Transverse colon (tissue), 4 donors: ENCODE results near the gene SP100. TPM values are rescaled to one million over a fixed set of nuclear protein-coding genes. Genes with fewer than 3 reads are reported as not detected.

Source experiments
- DNase-seq: peaks from one replicate; pipeline ENCODE4 v3.0.0-alpha.2; 2019
- H3K27ac ChIP-seq, 4 donors: fragments of 200-600 bp; sonication (generic); 2 replicates each; pipeline ENCODE4 v1.5.1; 2016 to 2018; ENCODE audit warnings: inconsistent platforms in 4 of 4
- H3K27me3 ChIP-seq: fragments of 200-600 bp; sonication (generic); 2 replicates; pipeline ENCODE4 v1.5.1; 2017; ENCODE audit warnings: inconsistent platforms
- H3K36me3 ChIP-seq, 4 donors: fragments of 200-600 bp; sonication (generic); 2 replicates each; pipeline ENCODE4 v1.5.1; 2017 to 2019; ENCODE audit warnings: inconsistent platforms in 4 of 4
- H3K4me1 ChIP-seq, 4 donors: fragments of 200-600 bp; sonication (generic); 2 replicates each; pipeline ENCODE4 v1.5.1; 2017 to 2020; ENCODE audit warnings: inconsistent platforms in 4 of 4
- H3K4me3 ChIP-seq, 4 donors: fragments of 200-600 bp; sonication (generic); 1 replicate in 1 of 4; 2 replicates in 3 of 4; pipeline versions ENCODE4 v1.5.1 to v1.6.1; 2017 to 2019; ENCODE audit warnings: inconsistent platforms in 4 of 4
- H3K9me3 ChIP-seq, 2 donors: fragments of 200-600 bp; sonication (generic); 2 replicates each; pipeline ENCODE4 v1.5.1; 2017 to 2019; ENCODE audit warnings: inconsistent platforms in 2 of 2
- CTCF ChIP-seq, 5 experiments: fragments of 200-600 bp in 3 of 5; fragments of 450-650 bp in 2 of 5; sonication (generic) in 3 of 5; IDR thresholded peaks; 1 replicate in 2 of 5; 2 replicates in 3 of 5; pipeline ENCODE4 v1.5.1; 2016 to 2017; ENCODE audit warnings: antibody characterized with exemption in 5 of 5, inconsistent platforms in 3 of 5, mild to moderate bottlenecking in 2 of 5, moderate library complexity in 1 of 5
- EP300 ChIP-seq: sonication (generic); formaldehyde crosslinking; IDR thresholded peaks from one replicate; pipeline ENCODE4 v1.6.1; 2017; ENCODE audit warnings: antibody characterized with exemption, low read depth
- POLR2A ChIP-seq: fragments of 450-650 bp; IDR thresholded peaks from one replicate; pipeline ENCODE4 v1.6.1; 2016; ENCODE audit warnings: antibody characterized with exemption, mild to moderate bottlenecking, moderate library complexity
- POLR2AphosphoS5 ChIP-seq, 3 donors: sonication (generic); formaldehyde crosslinking; IDR thresholded peaks; one replicate each; pipeline ENCODE4 v1.6.1; 2016; ENCODE audit warnings: antibody characterized with exemption in 3 of 3
- WGBS, 2 donors: methylation state at CpG; one replicate each; pipeline ENCODE4 v1.1.5; 2018; ENCODE audit warnings: low coverage in 1 of 2; 5-methylcytosine and 5-hydroxymethylcytosine counted together
- in situ Hi-C, 4 donors: fragments of 200-750 bp; cut with MboI; loops; one replicate each; pipeline versions ENCODE4 v1.15.0 to v1.15.1; 2017; ENCODE audit warnings: low sequenced_read_pairs in 3 of 4, low pct_ligation_motif_present in 1 of 4, low pct_unique_long_range_greater_than_20kb in 1 of 4
- intact Hi-C: fragments of 100-400 bp; cut with DNase I; formaldehyde crosslinking; loops from one replicate; pipeline ENCODE4 v1.15.1; 2023; ENCODE audit warnings: low total_unique reads
- total RNA-seq, 4 donors: library from RNA; depleted of rRNA; stranded (reverse); fragments of >200 nt; gene quantifications; one replicate each; pipeline ENCODE4 v1.1.0, GENCODE V29; 2016

Gene SP100
- total RNA-seq, result 100 to 1,000 TPM in 2 of 4 donors, 10 to 100 TPM in 2; 44.6 to 252 (median 99.7) TPM

- WGBS, 2 donors, result 2 to 11% methylated on average over 3 to 12 of the region's 12 CpGs
- Histone ChIP-seq H3K36me3 (no peaks in the 10 kb centered on the region), H3K9me3 (no peaks in the 10 kb centered on the region), H3K27me3 (no peaks in the 10 kb centered on the region), H3K4me1 (peaks cover 7 to 57% (median 26%) of the 10 kb centered on the region in 4 donors), H3K27ac (peak within 1 kb of the TSS; percentile 89 to 95 (median 92)), H3K4me3 (peak within 1 kb of the TSS; percentile 37 to 67 (median 52))
- TF ChIP-seq EP300 (no peak), POLR2A (peak; percentile 85), POLR2AphosphoS5 (IDR thresholded peaks at IDR 0.05) (peak; percentile 83 to 90 (median 89)), CTCF (IDR thresholded peaks at IDR 0.05) (no peak)
- peak; percentile 85 for DNase-seq
- intact Hi-C loops, result no loop called here
- in situ Hi-C loops, result no loop called here
Measured at GRCh38 chr2:230416061-230416721, at the start of gene SP100. SP100 (plus strand) TSS chr2:230416201; CDS start chr2:230416297, 96 bp downstream.

DNA sequence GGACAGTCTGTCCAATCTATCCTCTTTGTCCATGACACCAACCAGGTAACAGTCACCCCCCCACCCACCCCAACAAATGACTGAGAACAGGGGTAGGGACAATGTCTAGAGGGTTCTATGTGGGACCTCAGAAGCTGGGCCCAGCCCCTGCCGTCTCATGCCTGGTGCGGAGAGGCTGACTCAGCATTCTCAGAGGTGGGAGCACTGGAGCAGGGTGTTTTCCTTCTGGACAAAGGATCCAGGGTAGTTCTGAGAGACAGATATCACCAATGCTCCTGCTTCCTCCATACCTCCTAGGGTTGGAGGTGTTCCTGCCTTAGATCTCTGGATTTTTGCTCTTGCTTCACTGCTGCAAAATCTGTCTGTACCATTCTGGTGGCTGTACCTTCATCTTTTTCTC lies 33.9 kb upstream of the SP100 start:
- peaks cover 0 to 27% (median 0%) of the 10 kb centered on the region in 4 donors for H3K36me3 ChIP-seq
- in situ Hi-C loops, result no loop called here

GRCh38 chr2:230383453-230383852 lies 32.5 kb upstream of the SP100 start:
- no peak overlapping the region for H3K4me3 ChIP-seq
- in situ Hi-C loops, result no loop called here
- no peaks in the 10 kb centered on the region for H3K27me3 ChIP-seq
- no peaks in the 10 kb centered on the region for H3K9me3 ChIP-seq
- no peak for DNase-seq
- TF ChIP-seq POLR2AphosphoS5 (IDR thresholded peaks at IDR 0.05), result no peak
- TF ChIP-seq CTCF (IDR thresholded peaks at IDR 0.05), result no peak
- TF ChIP-seq EP300, result no peak
- TF ChIP-seq POLR2A, result no peak
- H3K27ac ChIP-seq, result no peak overlapping the region
- H3K36me3 ChIP-seq, result peaks cover 0 to 27% (median 0%) of the 10 kb centered on the region in 4 donors
- H3K4me1 ChIP-seq, result no peaks in the 10 kb centered on the region
- intact Hi-C loops, result no loop called here
- 81 to 89% methylated on average over 5 of the region's 5 CpGs for WGBS, 2 donors

More for the DNA sequence above, 33.9 kb upstream of the SP100 start:
- Histone ChIP-seq H3K4me3 (no peak overlapping the region), H3K9me3 (no peaks in the 10 kb centered on the region), H3K4me1 (no peaks in the 10 kb centered on the region), H3K27ac (no peak overlapping the region), H3K27me3 (no peaks in the 10 kb centered on the region)
- DNase-seq, result no peak
- 100% methylated on average over 1 to 2 of the region's 2 CpGs for WGBS, 2 donors
- intact Hi-C loops, result no loop called here
- no peak for TF ChIP-seq POLR2AphosphoS5 (IDR thresholded peaks at IDR 0.05)
- TF ChIP-seq CTCF (IDR thresholded peaks at IDR 0.05), result no peak
- no peak for TF ChIP-seq POLR2A
- TF ChIP-seq EP300, result no peak

DNA sequence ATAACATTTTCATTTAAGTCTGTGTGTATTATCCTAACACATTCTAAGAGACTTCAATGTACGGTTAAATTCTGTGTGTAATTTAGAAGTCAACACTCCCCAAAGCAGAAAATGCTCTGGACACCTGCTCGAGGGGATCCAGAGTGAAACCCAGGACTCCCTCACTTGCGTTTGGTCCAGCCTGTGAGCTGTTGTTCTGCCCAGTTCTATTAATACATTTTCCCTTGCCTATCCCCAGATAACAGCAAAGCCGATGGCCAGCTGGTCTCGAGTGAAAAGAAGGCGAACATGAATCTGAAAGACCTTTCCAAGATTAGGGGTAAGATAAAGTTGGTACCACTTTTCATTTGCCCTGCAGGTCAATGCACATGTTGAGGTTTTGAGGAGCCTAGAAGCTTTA lies 31.0 kb upstream of the SP100 start:
- Histone ChIP-seq H3K27ac (no peak overlapping the region), H3K9me3 (no peaks in the 10 kb centered on the region), H3K27me3 (no peaks in the 10 kb centered on the region), H3K36me3 (peaks cover 0 to 37% (median 0%) of the 10 kb centered on the region in 4 donors), H3K4me1 (no peaks in the 10 kb centered on the region), H3K4me3 (no peak overlapping the region)
- WGBS, 2 donors, result 87 to 91% methylated on average over 2 to 6 of the region's 6 CpGs
- intact Hi-C loops (no loop called here), in situ Hi-C loops (no loop called here)
- TF ChIP-seq CTCF (IDR thresholded peaks at IDR 0.05) (no peak), EP300 (no peak), POLR2AphosphoS5 (IDR thresholded peaks at IDR 0.05) (no peak), POLR2A (no peak)
- DNase-seq, result no peak
